KOPT-K1 (cell line): ENCODE data around the gene AGFG2.
A peak's percentile ranks its signal among the peaks of the same experiment; 100 is the strongest.

Source experiments
- H3K27ac ChIP-seq: fragments of 200-600 bp; sonication (generic); 2 replicates; pipeline ENCODE4 v1.5.1; 2016; ENCODE audit warnings: antibody characterized with exemption, mild to moderate bottlenecking, low read depth, low read length; ENCODE audit not compliant: poor library complexity, severe bottlenecking
- H3K36me3 ChIP-seq: fragments of 200-600 bp; sonication (generic); 2 replicates; pipeline ENCODE4 v1.5.1; 2017; ENCODE audit warnings: antibody characterized with exemption, mild to moderate bottlenecking, low read length, moderate library complexity; ENCODE audit not compliant: insufficient read depth
- H3K9me3 ChIP-seq: fragments of 200-600 bp; sonication (generic); 2 replicates; pipeline ENCODE4 v1.5.1; 2017; ENCODE audit warnings: antibody characterized with exemption, low read length, mild to moderate bottlenecking; ENCODE audit not compliant: insufficient read depth, poor library complexity, severe bottlenecking

The AGFG2 gene

DNA sequence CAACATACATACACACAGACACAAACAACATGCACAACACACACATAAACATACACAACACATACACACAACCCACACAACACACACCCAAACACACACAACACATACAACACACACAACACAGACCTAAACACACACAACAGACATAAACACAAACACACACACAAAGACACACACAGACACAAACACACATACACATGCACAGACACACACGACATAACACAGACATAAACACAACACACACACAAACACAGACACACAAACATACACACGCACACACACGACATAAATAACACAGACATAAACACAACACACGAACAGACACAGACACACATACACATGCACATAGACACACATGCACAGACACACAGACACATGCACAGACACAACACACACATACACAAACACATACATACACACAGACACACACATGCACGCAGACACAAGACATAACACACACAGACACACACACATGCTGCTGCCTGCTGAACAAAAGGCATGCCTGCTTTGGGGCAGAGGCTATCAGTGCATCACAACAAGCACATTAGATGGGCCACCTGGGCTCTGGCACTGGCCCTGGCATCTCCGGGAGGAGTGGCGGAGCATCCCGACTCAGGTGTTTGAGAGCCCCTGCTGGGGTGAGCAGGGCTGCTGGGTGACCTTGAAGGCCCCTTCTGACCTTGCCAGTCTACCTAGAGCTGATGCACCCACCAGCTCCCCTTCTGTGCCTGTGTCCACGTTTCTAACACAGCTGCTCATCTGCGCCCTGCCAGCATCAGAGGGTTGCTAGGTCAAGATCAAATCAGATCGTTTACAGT is 41.7 kb downstream of the AGFG2 start:
- no peaks in the 10 kb centered on the region for H3K9me3 ChIP-seq
- no peak overlapping the region for H3K27ac ChIP-seq
- H3K36me3 ChIP-seq: peaks cover 73% of the 10 kb centered on the region

DNA sequence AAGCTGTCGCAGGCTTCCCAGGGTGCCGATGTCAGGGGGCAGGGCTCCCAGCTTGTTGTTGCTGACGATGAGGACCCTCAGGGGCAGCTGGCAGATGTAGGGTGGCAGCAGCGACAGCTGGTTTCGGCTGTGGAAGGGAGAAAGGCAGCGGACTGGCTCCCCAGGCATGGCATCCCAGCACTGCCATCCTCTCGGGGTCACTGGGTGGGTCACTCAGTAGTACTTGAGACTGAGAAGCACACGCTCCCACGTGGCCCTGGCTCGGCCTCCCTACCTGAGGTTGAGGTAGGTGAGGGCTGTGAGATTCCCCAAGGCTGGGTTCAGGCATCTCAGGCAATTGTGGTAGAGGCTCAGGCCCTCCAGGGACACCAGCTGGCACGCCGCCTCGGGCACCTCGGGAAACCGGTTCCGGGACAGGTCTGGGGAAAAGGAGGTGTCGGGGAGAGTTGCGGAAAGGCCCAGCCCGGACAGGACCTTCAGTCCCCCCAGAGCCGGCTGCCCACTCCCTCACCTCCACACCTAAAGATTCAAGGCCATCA is 43.1 kb downstream of the AGFG2 start:
- peaks cover 59% of the 10 kb centered on the region for H3K36me3 ChIP-seq
- H3K9me3 ChIP-seq: no peaks in the 10 kb centered on the region
- peak overlapping the region; percentile 95 for H3K27ac ChIP-seq

DNA sequence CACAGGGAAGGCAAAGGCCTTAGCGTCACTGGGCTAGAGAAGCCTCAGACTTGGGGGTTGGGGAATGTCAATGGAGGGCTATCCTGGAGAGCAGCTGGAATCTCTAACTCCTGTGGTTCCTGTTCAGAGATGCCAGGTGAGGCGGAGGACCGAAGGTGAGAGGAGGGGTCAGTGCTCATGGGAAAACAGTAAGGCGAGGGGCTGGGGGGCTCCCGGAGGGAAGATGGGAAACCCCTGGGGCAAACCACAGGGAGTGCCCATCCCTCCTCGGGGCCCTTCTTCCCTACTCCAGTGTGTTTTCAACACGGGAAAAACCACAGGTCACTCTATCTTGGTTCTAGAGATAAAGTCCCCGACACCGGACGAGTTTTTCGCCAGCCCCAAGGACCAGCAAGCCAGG is 43.6 kb downstream of the AGFG2 start:
- H3K36me3 ChIP-seq: peaks cover 54% of the 10 kb centered on the region
- H3K27ac ChIP-seq: peak overlapping the region; percentile 95
- no peaks in the 10 kb centered on the region for H3K9me3 ChIP-seq

DNA sequence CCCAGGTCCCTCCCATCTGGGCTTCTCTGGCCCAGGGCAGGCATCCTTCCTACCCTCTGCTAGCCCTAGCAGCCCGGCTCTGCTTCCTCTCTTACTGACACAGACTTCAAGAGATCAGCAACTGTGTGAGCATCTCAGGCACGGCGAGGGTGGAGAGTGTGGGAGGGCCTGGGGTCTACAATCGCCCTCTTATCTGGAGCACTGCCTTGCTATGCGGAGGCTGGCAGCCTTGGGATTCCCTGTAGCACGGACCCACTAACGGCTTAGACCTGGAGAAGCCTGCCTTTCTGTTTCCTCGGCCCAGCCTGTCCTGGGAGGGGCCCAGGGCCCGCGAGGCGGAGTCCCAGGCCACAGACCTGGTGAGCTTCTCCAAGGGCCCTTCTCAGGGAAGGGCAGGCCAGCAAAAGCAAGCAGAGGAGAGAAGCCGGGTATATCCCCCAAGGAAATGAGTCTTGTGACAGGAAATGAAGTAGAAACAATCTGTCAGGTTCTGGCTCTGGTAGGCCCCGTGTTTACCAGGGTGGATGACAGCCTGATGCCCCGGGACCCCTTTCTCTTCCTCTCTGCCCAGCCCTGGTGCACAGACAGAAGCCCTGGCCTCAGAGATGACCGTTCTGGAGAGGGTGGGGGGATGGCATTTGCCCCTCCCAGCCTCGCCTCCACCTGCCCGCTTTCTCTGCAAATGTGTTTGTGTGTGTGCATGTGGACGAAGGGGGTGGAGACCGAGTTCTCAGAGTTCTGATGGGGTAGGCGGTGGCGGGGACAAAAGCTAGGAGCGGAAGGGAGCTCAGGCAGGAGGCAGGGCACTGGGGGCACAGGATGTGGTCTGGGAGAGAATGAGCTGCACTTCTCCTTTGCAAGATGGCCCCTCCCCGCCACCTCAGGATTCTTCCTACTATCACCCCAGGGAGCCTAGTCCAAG is 44.4 kb downstream of the AGFG2 start:
- peak overlapping the region; percentile 95 for H3K27ac ChIP-seq
- H3K36me3 ChIP-seq: peaks cover 46% of the 10 kb centered on the region
- no peaks in the 10 kb centered on the region for H3K9me3 ChIP-seq

DNA sequence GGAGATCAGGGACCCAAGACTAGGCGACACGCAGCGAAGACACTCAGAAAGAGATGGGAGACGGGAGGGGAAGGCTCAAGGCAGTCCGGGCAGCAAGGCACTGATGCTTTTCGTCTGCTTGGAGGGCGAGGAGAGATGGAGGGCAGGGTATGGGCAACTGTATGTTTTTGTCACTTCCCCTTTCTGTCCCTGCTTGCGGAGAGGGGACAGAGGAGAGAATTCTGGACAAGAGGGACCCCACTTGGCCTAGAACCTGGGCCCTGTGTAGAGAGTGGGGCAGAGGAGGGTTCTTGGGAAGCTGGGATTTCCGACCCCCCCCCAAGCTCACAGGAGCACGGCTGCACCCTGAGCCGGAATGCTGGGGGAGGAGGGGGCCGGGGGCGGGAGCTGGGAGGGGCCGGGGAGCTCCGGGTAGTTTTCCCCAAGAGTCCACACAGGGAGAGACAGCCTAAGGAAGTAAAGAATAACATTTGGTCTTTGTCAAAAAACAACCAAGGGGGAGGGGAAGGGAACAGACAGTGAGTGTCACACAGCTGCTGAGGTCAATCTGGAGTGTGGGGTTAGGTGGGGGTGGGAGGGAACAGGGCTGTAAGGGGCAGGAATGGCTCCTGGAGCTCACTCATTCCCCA is 45.2 kb downstream of the AGFG2 start:
- no peaks in the 10 kb centered on the region for H3K9me3 ChIP-seq
- H3K27ac ChIP-seq: peak overlapping the region; percentile 95
- H3K36me3 ChIP-seq: peaks cover 38% of the 10 kb centered on the region

DNA sequence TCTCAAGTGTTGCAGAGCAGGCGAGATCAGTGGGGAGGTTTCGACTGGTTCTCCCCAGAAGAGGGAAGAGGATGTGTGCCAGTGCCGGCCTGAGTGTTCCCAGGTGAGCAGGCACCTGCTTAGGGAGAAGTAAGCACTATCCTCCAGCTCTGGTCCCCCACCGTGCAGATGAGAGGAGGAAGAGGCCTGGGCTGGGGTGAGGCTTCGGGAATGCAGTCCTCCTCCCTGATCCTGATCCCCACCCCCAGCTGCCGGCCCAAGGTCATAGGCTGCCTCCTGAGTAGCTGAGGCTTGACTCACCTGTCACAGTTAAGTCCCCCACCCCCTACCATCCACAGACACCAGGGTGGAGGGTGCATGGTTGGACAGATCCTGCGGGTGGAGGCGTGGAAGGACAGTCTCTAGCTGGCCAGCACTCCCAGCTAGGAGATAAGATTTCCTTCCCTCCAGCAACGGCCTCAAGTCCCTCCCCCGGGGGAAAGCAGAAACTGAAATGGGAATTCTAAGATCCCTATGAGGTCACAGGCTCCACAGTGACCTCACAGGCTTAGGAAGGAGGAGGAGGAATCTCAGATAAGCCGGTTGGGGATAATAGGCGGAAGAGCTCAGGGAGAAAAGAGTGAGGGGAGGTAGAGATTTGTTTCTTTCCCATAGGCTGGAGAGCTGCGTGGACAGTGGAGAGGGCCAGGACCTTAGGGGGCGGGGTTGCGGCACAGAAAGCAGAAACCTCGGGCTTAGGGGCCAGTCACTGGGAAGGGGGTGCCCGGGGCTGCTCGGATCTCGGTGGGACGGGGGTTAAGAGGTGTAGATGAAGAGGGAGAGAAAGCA is 45.9 kb downstream of the AGFG2 start:
- Histone ChIP-seq H3K36me3 (peaks cover 31% of the 10 kb centered on the region), H3K27ac (peak overlapping the region; percentile 95), H3K9me3 (no peaks in the 10 kb centered on the region)

DNA sequence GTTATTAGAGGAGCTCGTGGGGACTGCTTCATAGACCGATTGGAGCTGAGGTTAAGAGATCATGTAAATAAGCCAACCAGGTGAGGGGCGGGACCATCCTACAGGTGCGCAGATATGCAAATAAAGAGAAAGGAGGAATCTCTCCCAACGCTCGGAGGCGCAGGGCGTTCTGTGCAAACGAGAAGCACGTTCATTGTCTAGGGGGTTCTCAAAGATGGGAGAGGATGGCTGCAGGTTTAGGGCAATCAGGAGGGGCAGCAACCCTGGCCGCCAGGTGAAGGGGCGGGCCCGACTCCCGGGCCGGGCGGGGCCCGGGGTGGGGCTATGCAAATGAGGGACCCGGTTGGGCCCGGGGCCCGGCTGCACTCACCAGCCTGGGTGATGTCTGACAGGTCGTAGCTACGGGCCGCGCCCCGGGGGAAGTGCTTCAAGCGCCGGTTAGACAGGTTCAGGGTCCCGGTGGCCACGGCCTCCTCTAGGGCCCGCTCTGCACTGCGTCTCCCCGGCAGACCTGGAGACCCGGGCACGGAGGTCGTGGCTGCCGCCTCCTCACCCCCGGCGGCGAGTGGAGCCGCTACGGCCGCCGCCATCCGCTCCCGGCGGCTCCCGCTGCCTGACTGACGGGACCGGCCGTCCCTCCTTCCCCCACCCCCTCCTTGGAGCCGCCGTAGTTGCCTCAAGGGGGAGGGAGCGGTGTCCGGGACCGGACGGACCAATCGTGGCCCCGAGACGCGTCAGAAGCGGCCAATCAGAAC is 46.7 kb downstream of the AGFG2 start, which contains the start of gene LRCH4:
TSS of gene LRCH4 (minus strand) at position 619 of the 755 bp plus-strand sequence. CDS start at position 590, 29 bp downstream.
- H3K27ac ChIP-seq: peak within 1 kb of the TSS; percentile 95
- peaks cover 23% of the 10 kb centered on the region for H3K36me3 ChIP-seq
- no peaks in the 10 kb centered on the region for H3K9me3 ChIP-seq

DNA sequence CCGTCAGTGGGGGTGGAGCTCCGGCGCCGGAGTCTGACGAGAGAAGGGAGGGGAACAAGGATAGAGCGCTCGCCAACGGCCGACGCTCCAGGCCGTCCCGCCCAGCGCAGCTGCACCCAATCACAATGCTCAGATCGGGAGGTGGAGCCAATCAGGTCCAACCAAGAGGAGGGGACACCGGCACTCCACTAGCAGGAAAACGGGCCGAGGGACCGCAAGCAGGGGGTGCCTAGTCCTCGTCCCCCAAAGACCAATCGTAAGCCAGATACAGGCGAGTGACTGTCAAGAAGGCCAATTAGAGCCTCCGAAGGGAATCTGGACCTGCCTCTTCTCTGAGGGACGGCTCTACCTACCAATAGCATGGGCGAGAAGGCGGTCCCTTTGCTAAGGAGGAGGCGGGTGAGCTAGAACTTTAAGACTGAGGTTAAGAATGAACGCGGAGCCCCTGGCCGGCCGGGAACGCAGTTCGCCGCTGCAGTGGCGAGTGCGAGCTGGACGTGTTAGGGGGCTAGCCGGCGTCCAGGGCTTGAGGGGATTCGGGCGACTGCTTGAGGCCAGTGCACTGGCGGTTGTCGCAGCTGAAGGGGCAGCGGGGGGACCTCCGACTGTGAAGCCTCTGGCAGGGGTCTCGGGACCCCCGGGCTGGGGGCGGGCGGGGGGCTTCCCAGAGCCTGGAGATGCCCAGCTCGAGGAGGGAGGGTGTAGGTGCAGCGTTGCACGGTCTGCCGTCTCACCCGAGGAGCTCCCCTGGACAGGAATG is 47.4 kb downstream of the AGFG2 start, which contains the start of gene FBXO24:
TSS of gene FBXO24 (plus strand) at position 63 of the 760 bp plus-strand sequence. CDS start at position 361, 298 bp downstream.
- Histone ChIP-seq H3K36me3 (peaks cover 16% of the 10 kb centered on the region), H3K27ac (peak within 1 kb of the TSS; percentile 95), H3K9me3 (no peaks in the 10 kb centered on the region)

DNA sequence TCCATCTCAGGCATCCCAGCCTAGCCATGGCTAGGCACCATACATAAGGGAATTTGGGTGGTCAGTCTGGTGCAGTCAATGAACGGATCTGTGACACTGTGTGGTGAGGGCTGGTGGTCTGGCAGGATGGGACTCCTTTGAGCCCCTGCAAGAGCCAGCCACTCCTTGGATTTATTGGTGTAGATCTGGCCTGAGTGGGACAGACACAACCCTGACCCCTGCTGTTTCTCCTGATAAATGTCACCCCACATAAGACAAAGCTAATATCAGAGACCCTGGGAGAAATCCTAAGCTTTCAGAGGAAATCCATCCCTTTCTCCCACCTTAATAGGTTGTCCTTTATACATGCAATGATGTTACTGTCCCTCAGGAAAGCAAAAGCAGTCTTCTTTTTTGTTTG is 49.4 kb downstream of the AGFG2 start:
- Histone ChIP-seq H3K27ac (no peak overlapping the region), H3K36me3 (no peaks in the 10 kb centered on the region), H3K9me3 (no peaks in the 10 kb centered on the region)

DNA sequence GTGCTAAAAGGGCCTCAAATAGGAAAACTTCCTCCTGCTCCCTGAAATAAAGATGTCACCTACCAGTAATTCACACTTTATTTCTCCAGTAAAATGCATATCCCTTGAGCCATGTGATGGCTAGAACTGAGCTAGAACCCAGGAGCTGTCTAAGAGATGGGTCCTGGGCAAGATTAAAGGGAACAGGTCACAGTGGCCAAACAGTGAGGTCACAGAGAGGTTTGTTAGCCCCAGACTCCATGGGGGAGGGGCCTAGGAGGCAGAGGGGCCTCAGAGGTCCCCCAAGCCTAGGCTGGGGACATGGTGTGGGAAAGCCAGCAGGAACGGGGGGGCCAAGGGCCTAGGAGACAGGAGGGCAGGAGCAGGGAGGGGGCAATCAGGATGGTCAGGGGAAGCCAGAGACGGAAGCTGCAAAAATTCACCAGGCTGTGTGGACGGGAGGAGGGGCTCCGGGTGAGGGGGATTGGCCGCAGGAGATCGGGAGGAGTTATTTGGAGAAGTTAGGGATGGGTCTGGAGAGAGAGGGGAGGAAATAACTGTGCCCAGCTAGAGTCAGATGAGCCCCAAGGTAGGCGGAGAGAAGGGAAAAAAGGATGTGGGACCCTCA is 50.4 kb downstream of the AGFG2 start:
- H3K27ac ChIP-seq: no peak overlapping the region
- no peaks in the 10 kb centered on the region for H3K9me3 ChIP-seq
- no peaks in the 10 kb centered on the region for H3K36me3 ChIP-seq

DNA sequence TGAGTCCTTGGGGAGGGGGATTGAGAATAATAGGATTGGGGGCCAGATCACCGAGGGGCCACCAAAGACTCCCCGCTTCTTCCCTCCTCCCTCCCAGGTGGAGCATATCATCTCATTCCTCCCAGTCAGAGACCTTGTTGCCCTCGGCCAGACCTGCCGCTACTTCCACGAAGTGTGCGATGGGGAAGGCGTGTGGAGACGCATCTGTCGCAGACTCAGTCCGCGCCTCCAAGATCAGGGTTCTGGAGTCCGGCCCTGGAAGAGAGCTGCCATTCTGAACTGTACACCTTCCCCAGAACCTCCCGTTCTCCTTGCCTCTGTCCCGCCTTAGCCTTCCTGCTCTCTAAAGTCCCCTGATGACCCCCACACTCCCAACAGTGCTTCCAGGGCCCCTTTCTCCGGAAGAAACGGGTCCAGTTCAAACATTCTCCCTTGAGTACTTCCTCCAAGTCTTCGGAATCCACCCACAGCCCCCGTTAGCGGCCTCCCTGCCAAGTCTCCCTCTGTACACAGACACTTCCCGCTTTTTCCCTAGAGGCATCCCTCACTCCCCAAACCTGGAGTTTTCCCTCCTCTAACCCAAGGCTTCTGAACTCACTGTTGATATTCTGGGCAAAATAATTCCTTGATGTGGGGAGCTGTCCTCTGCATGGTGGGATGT is 51.2 kb downstream of the AGFG2 start:
- Histone ChIP-seq H3K27ac (no peak overlapping the region), H3K9me3 (no peaks in the 10 kb centered on the region), H3K36me3 (no peaks in the 10 kb centered on the region)

DNA sequence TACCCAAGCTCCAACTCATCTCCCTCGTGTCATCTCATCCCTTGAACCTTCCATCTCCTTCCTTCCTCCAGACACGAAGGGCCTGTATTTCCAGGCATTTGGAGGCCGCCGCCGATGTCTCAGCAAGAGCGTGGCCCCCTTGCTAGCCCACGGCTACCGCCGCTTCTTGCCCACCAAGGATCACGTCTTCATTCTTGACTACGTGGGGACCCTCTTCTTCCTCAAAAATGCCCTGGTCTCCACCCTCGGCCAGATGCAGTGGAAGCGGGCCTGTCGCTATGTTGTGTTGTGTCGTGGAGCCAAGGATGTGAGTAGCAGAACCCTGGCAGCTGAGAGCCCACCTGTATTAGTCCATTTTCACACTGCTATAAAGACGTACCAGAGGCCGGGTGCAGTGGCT is 52.6 kb downstream of the AGFG2 start:
- H3K27ac ChIP-seq: no peak overlapping the region
- no peaks in the 10 kb centered on the region for H3K9me3 ChIP-seq
- no peaks in the 10 kb centered on the region for H3K36me3 ChIP-seq
